ENCODE results near the gene RPL23.
A peak's percentile ranks its signal among the peaks of the same experiment; 100 is the strongest.

Gene RPL23

DNA sequence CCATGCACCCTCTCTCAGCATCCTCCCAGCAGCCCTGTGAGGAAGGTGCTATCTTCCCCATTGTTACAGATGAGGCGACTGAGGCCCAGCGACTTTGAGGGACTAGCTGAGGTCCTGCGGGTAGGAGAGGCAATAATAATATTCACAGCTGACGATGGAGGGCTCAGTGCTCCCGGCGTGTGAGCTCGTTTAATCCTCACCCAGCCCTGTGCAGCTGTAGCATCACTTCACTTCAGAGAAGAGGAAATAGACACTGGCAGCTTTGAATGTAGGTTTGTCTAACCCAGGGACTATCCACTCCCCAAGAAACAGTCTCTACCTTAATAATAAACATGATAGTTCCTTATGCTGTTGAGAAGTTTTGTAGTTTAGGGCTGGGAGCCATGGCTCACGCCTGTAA, 37.9 kb upstream of the RPL23 start:
- no peak for DNase-seq (ENCODE audit: low read depth)
- TF ChIP-seq, protein P1, sequence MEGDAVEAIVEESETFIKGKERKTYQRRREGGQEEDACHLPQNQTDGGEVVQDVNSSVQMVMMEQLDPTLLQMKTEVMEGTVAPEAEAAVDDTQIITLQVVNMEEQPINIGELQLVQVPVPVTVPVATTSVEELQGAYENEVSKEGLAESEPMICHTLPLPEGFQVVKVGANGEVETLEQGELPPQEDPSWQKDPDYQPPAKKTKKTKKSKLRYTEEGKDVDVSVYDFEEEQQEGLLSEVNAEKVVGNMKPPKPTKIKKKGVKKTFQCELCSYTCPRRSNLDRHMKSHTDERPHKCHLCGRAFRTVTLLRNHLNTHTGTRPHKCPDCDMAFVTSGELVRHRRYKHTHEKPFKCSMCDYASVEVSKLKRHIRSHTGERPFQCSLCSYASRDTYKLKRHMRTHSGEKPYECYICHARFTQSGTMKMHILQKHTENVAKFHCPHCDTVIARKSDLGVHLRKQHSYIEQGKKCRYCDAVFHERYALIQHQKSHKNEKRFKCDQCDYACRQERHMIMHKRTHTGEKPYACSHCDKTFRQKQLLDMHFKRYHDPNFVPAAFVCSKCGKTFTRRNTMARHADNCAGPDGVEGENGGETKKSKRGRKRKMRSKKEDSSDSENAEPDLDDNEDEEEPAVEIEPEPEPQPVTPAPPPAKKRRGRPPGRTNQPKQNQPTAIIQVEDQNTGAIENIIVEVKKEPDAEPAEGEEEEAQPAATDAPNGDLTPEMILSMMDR (conservative IDR thresholded peaks at IDR 0.05; ENCODE audit: control insufficient read depth, insufficient read depth, low read depth, low read length): no peak
- H3K4me3 ChIP-seq (ENCODE audit: control insufficient read depth, low read depth, low read length): no peak overlapping the region

DNA sequence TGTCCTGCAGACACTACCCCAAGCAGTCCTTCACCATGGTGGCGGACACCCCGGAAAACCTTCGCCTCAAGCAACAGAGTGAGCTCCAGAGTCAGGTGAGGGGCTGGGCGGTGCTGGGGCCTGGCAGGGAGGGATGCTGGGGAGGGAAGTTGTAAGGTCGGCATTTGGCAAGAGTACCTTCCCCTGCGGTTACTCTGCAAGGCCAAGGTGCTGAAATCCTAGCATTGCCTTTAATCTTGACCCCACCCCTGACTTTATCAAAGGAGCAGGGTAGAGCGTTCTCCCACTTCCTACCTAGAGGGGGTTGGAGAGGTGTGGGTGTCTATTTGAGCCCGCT, 36.9 kb upstream of the RPL23 start:
- DNase-seq (ENCODE audit: low read depth): no peak
- TF ChIP-seq, protein P1 (conservative IDR thresholded peaks at IDR 0.05; ENCODE audit: control insufficient read depth, insufficient read depth, low read depth, low read length): no peak

DNA sequence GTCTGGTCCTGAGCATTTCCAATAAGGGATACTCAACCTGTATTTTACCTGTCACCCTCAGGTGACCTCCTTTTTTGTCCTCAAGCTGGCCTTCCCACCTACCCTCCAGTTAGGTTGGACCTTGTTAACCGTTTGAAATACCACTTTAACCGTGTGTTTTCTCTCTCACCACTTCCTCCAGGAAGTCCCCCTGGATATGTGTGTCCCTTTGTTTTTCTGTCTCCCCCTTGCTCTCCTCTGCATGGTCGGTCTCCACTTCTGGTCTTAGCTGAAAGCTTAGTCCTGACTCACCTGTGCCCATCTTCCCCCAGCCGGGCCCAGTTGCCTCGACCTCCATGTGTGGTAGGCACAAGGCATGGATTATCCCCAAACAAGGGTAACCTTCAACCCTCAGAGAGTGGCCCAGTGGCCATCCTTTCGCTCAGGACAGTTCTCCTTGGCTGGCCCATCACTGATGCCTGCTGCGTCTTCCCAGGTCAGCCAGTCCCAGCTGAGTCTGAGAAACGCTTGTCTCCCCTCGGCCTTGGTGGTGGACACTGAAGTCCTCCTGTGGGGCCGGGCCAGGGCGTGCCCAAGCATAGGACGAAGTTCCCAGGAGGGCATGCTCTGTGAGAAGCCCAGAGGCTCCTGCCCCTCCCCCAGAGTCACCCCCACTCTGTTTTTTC, 36.4 kb upstream of the RPL23 start:
- DNase-seq (ENCODE audit: low read depth): no peak
- no peak overlapping the region for H3K4me3 ChIP-seq (ENCODE audit: control insufficient read depth, low read depth, low read length)
- TF ChIP-seq, protein P1 (conservative IDR thresholded peaks at IDR 0.05; ENCODE audit: control insufficient read depth, insufficient read depth, low read depth, low read length): no peak

More for the DNA sequence above, 36.9 kb upstream of the RPL23 start:
- H3K4me3 ChIP-seq (ENCODE audit: control insufficient read depth, low read depth, low read length): no peak overlapping the region

- H3K4me3 ChIP-seq (ENCODE audit: control insufficient read depth, low read depth, low read length): no peak overlapping the region
- DNase-seq (ENCODE audit: low read depth): no peak
- TF ChIP-seq, protein P1 (conservative IDR thresholded peaks at IDR 0.05; ENCODE audit: control insufficient read depth, insufficient read depth, low read depth, low read length): no peak
Measured at GRCh38 chr17:38888842-38889241, 35.3 kb upstream of the RPL23 start.

DNA sequence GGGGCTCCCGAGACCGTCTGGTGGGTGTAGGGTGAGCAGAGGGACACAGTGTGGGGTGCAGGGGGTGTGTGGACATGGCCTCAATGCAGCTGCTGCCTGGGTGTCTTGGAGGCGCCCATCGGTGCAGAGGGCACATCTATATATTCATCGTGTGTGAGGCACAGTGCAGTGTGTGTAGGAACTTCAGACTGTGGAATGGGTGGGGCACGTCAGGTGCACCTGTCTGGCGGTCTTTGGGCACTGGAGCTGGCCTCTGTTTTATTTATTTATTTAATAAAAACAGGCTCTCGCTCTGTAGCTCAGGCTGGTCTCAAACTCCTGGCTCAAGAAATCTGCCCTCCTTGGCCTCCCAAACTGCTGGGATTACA, 33.1 kb upstream of the RPL23 start:
- no peak for DNase-seq (ENCODE audit: low read depth)
- H3K4me3 ChIP-seq (ENCODE audit: control insufficient read depth, low read depth, low read length): no peak overlapping the region
- TF ChIP-seq, protein P1 (conservative IDR thresholded peaks at IDR 0.05; ENCODE audit: control insufficient read depth, insufficient read depth, low read depth, low read length): no peak

GRCh38 chr17:38885728-38886642, 32.5 kb upstream of the RPL23 start:
- DNase-seq (ENCODE audit: low read depth): peak; percentile 36
- H3K4me3 ChIP-seq (ENCODE audit: control insufficient read depth, low read depth, low read length): no peak overlapping the region
- TF ChIP-seq, protein P1 (conservative IDR thresholded peaks at IDR 0.05; ENCODE audit: control insufficient read depth, insufficient read depth, low read depth, low read length): no peak

All from fibroblast of mammary gland (primary cell).